WTC11 (cell line): ENCODE data around the gene UGDH. TPM values are rescaled to one million over a fixed set of nuclear protein-coding genes. Genes with fewer than 3 reads are reported as not detected.

Experiments used
- ATAC-seq: fragments of 200-7000 bp; cut with Tn5 transposase; 2 replicates; pipeline ENCODE4 v1.10.0; 2021; ENCODE audit warnings: mild to moderate bottlenecking, moderate library complexity
- CTCF ChIA-PET: fragments of 300-600 bp; sonication (Branson Sonifier 250); formaldehyde crosslinking; loops from one replicate; lab custom pipeline; 2021; ENCODE audit warnings: antibody characterized with exemption; lab: Charles Lee
- POLR2A ChIA-PET: fragments of 350-600 bp; sonication (Branson Sonifier 250); formaldehyde crosslinking; loops from one replicate; lab custom pipeline; 2021; ENCODE audit warnings: antibody characterized with exemption; lab: Charles Lee
- DNase-seq: peaks from one replicate; pipeline ENCODE4 v3.0.0; 2021; ENCODE audit warnings: low spot score
- H3K27ac Mint-ChIP-seq: 2 replicates; pipeline ENCODE4 v1.8.0; 2021; ENCODE audit warnings: mixed read lengths
- H3K27me3 Mint-ChIP-seq: 2 replicates; pipeline ENCODE4 v1.8.0; 2021; ENCODE audit warnings: low read depth, mild to moderate bottlenecking, moderate library complexity, mixed read lengths
- H3K36me3 Mint-ChIP-seq: 2 replicates; pipeline ENCODE4 v1.8.0; 2021; ENCODE audit warnings: mixed read lengths
- H3K4me1 Mint-ChIP-seq: 2 replicates; pipeline ENCODE4 v1.8.0; 2022; ENCODE audit warnings: mixed read lengths
- H3K4me3 Mint-ChIP-seq: 2 replicates; pipeline ENCODE4 v1.8.0; 2021; ENCODE audit warnings: mild to moderate bottlenecking, moderate library complexity, mixed read lengths
- H3K9me3 Mint-ChIP-seq: 2 replicates; pipeline ENCODE4 v1.8.0; 2021; ENCODE audit warnings: mixed read lengths
- ATF6 ChIP-seq: sonication (generic); formaldehyde crosslinking; IDR thresholded peaks from 2 replicates; pipeline ENCODE4 v1.8.1; 2023; ENCODE audit warnings: mild to moderate bottlenecking, missing genetic modification reagents
- GTF2I ChIP-seq: fragments of 250-450 bp; sonication (Bioruptor Pico); conservative IDR thresholded peaks from 2 replicates; pipeline ENCODE4 v1.4.0; 2021; ENCODE audit warnings: mild to moderate bottlenecking
- MLX ChIP-seq: sonication (generic); formaldehyde crosslinking; IDR thresholded peaks from 2 replicates; pipeline ENCODE4 v1.8.1; 2023; ENCODE audit warnings: mild to moderate bottlenecking, missing genetic modification reagents, moderate library complexity
- MXD4 ChIP-seq: fragments of 250-450 bp; sonication (Bioruptor Pico); IDR thresholded peaks from 2 replicates; pipeline ENCODE4 v1.8.0; 2021; ENCODE audit warnings: mild to moderate bottlenecking, moderate library complexity, borderline replicate concordance
- MYBL2 ChIP-seq: sonication (generic); formaldehyde crosslinking; IDR thresholded peaks from 2 replicates; pipeline ENCODE4 v1.8.1; 2023; ENCODE audit warnings: mild to moderate bottlenecking, moderate library complexity, missing genetic modification reagents
- NFATC4 ChIP-seq: fragments of 250-450 bp; sonication (Bioruptor Pico); IDR thresholded peaks from 2 replicates; pipeline ENCODE4 v1.9.0; 2021; ENCODE audit warnings: mild to moderate bottlenecking
- PRRX2 ChIP-seq: fragments of 250-450 bp; sonication (Bioruptor Pico); IDR thresholded peaks from 2 replicates; pipeline ENCODE4 v1.8.0; 2021; ENCODE audit warnings: mild to moderate bottlenecking
- RORB ChIP-seq: fragments of 250-450 bp; sonication (Bioruptor Pico); IDR thresholded peaks from 2 replicates; pipeline ENCODE4 v1.9.0; 2021; ENCODE audit warnings: mild to moderate bottlenecking
- ZNF232 ChIP-seq: sonication (generic); formaldehyde crosslinking; IDR thresholded peaks from 2 replicates; pipeline ENCODE4 v1.8.0; 2022; ENCODE audit warnings: mild to moderate bottlenecking, missing genetic modification reagents
- ZNF317 ChIP-seq: sonication (generic); formaldehyde crosslinking; IDR thresholded peaks from 2 replicates; pipeline ENCODE4 v1.8.1; 2023; ENCODE audit warnings: low read depth, mild to moderate bottlenecking, moderate library complexity, missing genetic modification reagents, borderline replicate concordance
- ZNF396 ChIP-seq: fragments of 250-450 bp; sonication (Bioruptor Pico); IDR thresholded peaks from 2 replicates; pipeline ENCODE4 v1.8.0; 2021; ENCODE audit warnings: mild to moderate bottlenecking, moderate library complexity, borderline replicate concordance
- ZNF416 ChIP-seq: fragments of 250-450 bp; sonication (Bioruptor Pico); IDR thresholded peaks from 2 replicates; pipeline ENCODE4 v1.9.0; 2021; ENCODE audit warnings: mild to moderate bottlenecking, inconsistent platforms
- ZNF532 ChIP-seq: fragments of 250-450 bp; sonication (Bioruptor Pico); IDR thresholded peaks from 2 replicates; pipeline ENCODE4 v1.9.0; 2021; ENCODE audit warnings: mild to moderate bottlenecking, borderline replicate concordance
- total RNA-seq: library from RNA; stranded (reverse); gene quantifications from 3 replicates; pipeline ENCODE4 v1.2.3, GENCODE V29; 2021
- TF ChIP-seq, protein P1 (sequence below): sonication (generic); formaldehyde crosslinking; IDR thresholded peaks from 2 replicates; pipeline ENCODE4 v1.8.0; 2023; ENCODE audit warnings: mild to moderate bottlenecking, missing genetic modification reagents

Gene UGDH
- total RNA-seq, 1 experiment from 2014 or later, result 97.5 TPM

- ATAC-seq (no peak), DNase-seq (no peak)
- Mint-ChIP-seq H3K27ac (no peak overlapping the region), H3K36me3 (peaks cover 73% of the 10 kb centered on the region), H3K4me1 (no peaks in the 10 kb centered on the region), H3K9me3 (no peaks in the 10 kb centered on the region), H3K27me3 (no peaks in the 10 kb centered on the region), H3K4me3 (no peak overlapping the region)
- POLR2A ChIA-PET, result no interaction called here
- CTCF ChIA-PET, result interaction anchor here (0.5 to 1.3 kb wide), 3 partner anchors 17 to 49 kb away, joined by 3 read pairs; partner anchors contain the start of gene UGDH
- TF ChIP-seq ZNF416 (CRISPR knock-in tag) (no peak), PRRX2 (CRISPR knock-in tag) (no peak), MXD4 (CRISPR knock-in tag) (no peak), ZNF232 (no peak), ATF6 (no peak), GTF2I (CRISPR knock-in tag) (no peak), ZNF317 (CRISPR knock-in tag) (no peak), ZNF396 (CRISPR knock-in tag) (no peak), ZNF532 (CRISPR knock-in tag) (no peak)
Measured at GRCh38 chr4:39510348-39510929, 16.8 kb downstream of the UGDH start.

DNA sequence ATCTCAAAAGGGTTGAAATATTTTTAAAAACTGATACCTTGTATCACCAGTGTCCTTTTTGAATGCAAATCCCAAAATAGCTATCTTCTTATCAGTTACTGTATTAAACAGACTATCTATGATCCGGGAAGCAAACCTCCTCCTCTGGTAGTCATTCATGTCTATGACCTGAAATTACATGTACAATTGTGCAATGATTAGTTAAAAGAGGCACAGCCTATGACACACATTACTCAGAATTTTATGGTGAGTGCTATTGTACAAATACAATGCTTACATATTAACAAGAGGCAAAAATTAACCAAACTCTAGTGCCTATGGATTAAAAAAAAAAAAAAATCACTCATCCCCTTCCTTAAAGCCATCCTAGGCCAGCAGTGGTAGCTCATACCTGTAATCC is 21.7 kb downstream of the UGDH start:
- H3K36me3 Mint-ChIP-seq, result peaks cover 90% of the 10 kb centered on the region

More for the DNA sequence above, 21.7 kb downstream of the UGDH start:
- DNase-seq (no peak), ATAC-seq (no peak)
- H3K27me3 Mint-ChIP-seq, result no peaks in the 10 kb centered on the region
- no peak for TF ChIP-seq RORB (CRISPR knock-in tag)
- no peak for TF ChIP-seq NFATC4 (CRISPR knock-in tag)
- no peak for TF ChIP-seq MLX (CRISPR knock-in tag)
- TF ChIP-seq, protein P1, sequence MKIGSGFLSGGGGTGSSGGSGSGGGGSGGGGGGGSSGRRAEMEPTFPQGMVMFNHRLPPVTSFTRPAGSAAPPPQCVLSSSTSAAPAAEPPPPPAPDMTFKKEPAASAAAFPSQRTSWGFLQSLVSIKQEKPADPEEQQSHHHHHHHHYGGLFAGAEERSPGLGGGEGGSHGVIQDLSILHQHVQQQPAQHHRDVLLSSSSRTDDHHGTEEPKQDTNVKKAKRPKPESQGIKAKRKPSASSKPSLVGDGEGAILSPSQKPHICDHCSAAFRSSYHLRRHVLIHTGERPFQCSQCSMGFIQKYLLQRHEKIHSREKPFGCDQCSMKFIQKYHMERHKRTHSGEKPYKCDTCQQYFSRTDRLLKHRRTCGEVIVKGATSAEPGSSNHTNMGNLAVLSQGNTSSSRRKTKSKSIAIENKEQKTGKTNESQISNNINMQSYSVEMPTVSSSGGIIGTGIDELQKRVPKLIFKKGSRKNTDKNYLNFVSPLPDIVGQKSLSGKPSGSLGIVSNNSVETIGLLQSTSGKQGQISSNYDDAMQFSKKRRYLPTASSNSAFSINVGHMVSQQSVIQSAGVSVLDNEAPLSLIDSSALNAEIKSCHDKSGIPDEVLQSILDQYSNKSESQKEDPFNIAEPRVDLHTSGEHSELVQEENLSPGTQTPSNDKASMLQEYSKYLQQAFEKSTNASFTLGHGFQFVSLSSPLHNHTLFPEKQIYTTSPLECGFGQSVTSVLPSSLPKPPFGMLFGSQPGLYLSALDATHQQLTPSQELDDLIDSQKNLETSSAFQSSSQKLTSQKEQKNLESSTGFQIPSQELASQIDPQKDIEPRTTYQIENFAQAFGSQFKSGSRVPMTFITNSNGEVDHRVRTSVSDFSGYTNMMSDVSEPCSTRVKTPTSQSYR (CRISPR knock-in tag), result no peak
- TF ChIP-seq MYBL2 (CRISPR knock-in tag), result no peak
- TF ChIP-seq ZNF396 (CRISPR knock-in tag), result no peak
- no peak overlapping the region for H3K27ac Mint-ChIP-seq
- H3K4me1 Mint-ChIP-seq, result no peaks in the 10 kb centered on the region
- ChIA-PET POLR2A (interaction anchor here (1.5 kb wide), 1 partner anchor 47 kb away, joined by 3 read pairs; the partner anchor contains the start of genes LIAS and RPL9), CTCF (no interaction called here)
- H3K4me3 Mint-ChIP-seq, result no peak overlapping the region
- H3K9me3 Mint-ChIP-seq, result no peaks in the 10 kb centered on the region
